HG03025 (cell line): ENCODE results near the gene LDHAL6B.
"Not testable (repeated sequence)": the region's sequence is repeated elsewhere in the genome, so short reads cannot be mapped to it uniquely, and the experiment has no call there.

Experiments
- ATAC-seq: cut with Tn5 transposase; IDR thresholded peaks from one replicate; pipeline ENCODE4 v1.9.1; 2021; ENCODE audit warnings: mild to moderate bottlenecking, moderate library complexity; ENCODE audit not compliant: unreplicated experiment, low FRiP score

LDHAL6B gene

GRCh38 chr15:59206623-59207183 is at the start of gene LDHAL6B:
LDHAL6B (plus strand) TSS chr15:59206843; CDS start chr15:59206941, 98 bp downstream.
- no peak for ATAC-seq

GRCh38 chr15:59157396-59157795 is 49.2 kb upstream of the LDHAL6B start:
- ATAC-seq = no peak

DNA sequence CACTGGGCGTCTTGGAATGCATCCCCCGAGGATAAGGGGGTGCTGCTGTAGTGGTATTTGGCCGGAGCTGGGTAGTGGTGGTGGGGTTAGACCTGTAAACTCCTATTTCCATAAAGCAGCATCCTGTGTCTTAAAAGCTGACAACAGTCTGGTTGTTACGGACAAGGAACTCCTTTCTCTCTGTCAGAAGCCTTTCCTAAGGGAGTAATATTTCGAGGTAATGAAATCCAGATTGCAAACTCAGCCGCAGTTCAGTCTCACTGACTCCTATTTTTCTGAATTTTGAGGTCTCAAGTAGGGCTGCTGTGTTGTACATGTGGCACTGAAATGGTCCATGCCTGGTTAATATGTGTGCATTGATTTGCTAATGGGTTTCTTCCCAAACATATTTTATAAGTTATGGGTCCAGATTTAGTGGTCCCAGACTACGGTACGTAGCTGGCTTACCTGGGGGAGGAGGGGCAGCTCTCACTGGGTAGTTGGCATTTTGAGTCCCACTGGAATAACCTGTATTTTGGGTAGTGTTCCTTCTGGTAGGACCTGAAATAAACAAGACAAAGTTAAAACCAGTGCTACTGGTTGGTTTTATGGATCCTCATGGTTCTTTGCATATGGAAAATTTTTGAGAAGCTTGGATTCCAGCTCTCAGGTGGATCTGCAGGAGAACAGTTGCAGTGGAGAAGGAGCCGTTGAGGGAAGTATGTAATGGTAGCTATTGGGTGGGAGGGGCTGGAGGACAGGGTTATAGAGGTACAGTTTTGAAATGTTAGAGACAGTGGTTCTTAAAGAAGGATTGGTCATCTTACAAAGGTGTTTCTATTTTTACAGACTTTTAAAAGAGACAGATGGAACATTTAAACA is 48.6 kb upstream of the LDHAL6B start:
- ATAC-seq = no peak

- no peak for ATAC-seq
These were observed 48.0 kb upstream of the LDHAL6B start for GRCh38 chr15:59158701-59159034.

GRCh38 chr15:59159210-59159609 is 47.4 kb upstream of the LDHAL6B start:
- ATAC-seq = no peak

DNA sequence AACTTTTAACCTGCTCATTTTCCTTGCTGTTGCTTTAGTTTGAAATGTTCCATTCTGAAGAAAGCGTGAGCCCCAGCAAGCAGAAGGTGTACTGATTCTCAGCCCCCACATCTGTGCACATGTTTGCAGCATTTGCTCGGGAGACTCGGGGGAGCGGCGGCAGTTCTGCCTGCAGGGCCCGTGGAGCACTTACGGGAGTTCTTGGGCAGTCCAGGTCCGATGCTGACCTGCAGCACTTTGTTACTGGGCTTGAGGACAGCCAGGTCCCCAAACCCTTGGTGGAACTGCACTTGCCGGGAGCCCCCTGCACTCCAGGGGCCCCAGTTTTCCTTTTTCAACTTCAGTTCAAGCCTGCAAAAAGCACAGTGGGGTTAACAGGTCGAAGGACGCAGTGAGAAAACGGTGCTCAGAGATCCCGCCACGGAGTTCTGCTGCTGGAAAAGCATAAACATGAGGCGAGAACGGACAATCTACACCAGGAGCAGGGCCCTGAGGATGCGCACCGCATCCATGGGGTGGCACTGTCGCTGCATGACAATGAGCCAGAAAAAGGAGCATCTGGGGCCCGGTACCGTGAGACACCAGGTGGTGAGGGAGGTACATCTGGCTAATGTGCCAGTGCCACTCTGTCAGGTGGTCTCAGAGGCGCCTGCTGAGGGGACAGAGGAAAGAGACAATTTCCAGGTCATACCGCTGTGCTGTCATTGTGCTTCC is 45.6 kb upstream of the LDHAL6B start:
- no peak for ATAC-seq

GRCh38 chr15:59162080-59162479 is 44.6 kb upstream of the LDHAL6B start:
- not testable (repeated sequence) for ATAC-seq

DNA sequence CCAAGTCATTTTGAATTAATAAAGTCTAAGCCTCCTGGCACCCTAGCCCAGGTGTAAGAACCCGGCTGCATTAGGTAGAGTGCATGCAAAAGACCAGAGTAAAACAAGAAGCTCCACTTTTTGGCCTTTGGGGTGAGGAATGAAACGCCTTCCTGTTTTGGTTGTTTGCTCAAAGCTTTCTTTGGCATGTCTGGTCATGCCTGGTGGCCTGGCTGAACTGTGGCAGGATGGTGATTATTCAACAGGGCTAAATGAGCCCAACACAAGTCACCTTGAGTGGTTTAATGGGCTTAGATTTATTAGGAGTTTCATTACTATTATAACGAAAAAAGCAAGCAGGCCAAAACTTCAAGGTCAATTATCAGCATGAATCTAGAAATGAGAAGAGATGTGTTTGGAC is 40.9 kb upstream of the LDHAL6B start:
- ATAC-seq = no peak

GRCh38 chr15:59166166-59166565 is 40.5 kb upstream of the LDHAL6B start:
- no peak for ATAC-seq

DNA sequence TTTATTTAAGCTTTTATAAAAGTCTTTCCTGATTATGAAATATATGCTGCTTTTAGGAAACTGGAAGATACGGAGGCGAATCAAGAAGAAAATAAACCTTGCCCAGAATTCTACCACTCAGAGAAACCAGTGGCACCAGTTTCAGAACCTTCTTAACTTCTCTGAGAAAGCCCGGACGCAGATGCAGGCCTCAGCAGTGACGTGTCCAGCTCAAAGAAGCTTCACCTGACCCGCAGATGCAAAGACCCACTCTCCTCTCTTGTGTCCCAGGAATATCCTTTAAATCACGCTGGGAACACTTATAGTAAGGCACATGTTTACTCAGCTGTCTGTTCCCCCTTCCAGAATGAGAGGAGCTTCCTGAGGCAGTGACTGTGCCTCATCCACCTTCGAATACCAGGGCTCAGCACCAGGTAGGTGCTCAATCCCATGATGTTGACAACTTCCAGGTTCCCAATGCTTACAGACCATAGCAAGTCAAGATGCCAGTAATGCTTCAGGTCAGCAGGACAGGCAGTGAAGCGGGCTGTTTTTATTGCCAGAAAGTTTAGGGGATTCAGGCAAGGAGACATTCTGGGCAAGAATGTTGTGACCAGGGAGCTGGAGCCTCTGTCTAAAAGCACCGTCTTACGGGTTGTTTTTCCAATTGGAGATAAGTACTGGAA is 39.9 kb upstream of the LDHAL6B start:
- no peak for ATAC-seq

GRCh38 chr15:59168536-59168935 is 38.1 kb upstream of the LDHAL6B start:
- ATAC-seq = no peak

- no peak for ATAC-seq
These were observed 37.4 kb upstream of the LDHAL6B start for GRCh38 chr15:59169251-59169708.

DNA sequence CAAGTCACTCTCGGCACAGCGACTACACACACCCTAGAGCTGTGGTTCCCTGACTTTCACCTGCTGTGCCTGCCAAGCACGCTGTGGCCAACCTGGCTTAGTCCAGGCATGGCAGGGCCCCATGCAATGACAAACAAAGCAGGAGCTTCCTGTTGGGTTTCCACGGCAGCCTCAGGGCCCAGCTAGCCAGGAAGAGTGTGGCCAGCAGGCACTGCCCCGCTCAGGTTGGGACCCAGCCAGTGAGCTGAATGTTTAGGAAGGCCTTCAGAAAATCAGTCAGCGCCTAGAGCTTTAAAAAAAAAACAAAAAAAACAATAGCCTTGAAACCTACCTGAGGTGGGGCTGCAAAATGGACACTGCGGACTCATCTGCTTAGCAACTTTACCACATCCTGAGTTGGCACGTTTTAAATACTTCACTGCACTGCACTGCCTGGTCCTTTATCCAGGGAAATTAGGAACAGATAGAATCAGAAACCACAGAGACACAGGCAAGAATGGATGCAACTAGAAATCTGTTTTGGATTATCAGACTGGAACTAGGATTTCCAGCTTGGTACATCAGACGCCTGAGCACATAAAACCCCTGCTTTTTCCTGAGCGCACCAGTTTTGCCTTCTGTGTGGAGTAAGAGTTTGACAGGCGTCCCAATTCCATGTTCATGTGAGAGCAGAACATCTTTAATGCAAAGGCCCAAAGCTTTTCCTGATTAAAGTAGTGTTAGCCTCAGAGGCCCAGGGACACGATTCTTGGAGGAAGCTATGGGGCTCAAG is 36.2 kb upstream of the LDHAL6B start:
- no peak for ATAC-seq

- no peak for ATAC-seq
These were observed 35.6 kb upstream of the LDHAL6B start for GRCh38 chr15:59171067-59171397.

DNA sequence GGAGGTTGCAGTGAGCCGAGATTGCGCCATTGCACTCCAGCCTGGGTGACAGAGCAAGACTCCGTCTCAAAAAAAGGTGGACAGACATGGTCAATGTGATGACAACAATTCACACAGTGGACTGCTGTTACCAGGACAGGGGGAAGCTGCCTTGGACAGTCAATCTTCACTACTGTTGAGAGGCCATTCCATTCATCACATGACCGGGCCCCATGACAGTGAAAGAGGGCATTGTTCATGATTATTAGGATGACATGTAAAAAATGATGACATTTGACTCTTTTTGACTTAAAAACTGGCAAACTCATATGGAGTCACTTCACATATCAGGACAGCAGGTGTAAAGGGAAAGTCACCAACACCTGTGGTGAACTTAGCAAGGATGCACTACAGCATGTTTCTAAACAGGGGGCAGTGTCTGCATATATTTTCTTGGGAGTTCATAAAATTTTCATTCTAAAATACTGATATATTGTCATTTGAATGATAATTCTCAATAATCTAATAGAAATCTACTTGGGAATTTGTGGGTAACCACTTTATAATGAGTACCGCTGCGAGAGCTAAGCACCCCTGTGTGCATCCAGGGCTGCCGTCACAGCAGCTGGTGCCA is 34.2 kb upstream of the LDHAL6B start:
- ATAC-seq = no peak

DNA sequence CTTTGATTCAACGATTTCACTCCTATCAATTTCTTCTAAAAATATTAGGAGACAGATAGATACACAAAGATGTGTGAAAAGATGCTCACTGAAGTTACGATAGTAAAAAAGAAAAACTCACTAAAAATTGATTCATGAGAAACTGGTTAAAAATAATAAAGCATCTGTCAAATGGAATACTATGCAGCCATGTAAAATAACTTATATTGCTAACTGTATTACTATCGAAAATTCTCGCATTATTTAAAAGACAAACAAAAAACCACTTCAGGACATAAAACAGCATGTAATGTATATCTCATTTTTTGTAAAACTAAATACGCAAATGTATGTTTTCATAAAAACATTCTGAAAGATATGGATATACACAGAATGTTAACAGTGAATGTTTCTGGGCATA is 33.4 kb upstream of the LDHAL6B start:
- no peak for ATAC-seq

GRCh38 chr15:59174151-59174834 is 32.4 kb upstream of the LDHAL6B start:
- no peak for ATAC-seq

- no peak for ATAC-seq
These were observed 31.5 kb upstream of the LDHAL6B start for GRCh38 chr15:59174835-59175831.
